CMK (cell line): ENCODE results near the gene ACYP2.
"Not testable (repeated sequence)": the region's sequence is repeated elsewhere in the genome, so short reads cannot be mapped to it uniquely, and the experiment has no call there.

Experiments used
- DNase-seq: peaks from one replicate; pipeline ENCODE4 v3.0.0-alpha.2; 2010; ENCODE audit warnings: low read depth

ACYP2 gene

DNA sequence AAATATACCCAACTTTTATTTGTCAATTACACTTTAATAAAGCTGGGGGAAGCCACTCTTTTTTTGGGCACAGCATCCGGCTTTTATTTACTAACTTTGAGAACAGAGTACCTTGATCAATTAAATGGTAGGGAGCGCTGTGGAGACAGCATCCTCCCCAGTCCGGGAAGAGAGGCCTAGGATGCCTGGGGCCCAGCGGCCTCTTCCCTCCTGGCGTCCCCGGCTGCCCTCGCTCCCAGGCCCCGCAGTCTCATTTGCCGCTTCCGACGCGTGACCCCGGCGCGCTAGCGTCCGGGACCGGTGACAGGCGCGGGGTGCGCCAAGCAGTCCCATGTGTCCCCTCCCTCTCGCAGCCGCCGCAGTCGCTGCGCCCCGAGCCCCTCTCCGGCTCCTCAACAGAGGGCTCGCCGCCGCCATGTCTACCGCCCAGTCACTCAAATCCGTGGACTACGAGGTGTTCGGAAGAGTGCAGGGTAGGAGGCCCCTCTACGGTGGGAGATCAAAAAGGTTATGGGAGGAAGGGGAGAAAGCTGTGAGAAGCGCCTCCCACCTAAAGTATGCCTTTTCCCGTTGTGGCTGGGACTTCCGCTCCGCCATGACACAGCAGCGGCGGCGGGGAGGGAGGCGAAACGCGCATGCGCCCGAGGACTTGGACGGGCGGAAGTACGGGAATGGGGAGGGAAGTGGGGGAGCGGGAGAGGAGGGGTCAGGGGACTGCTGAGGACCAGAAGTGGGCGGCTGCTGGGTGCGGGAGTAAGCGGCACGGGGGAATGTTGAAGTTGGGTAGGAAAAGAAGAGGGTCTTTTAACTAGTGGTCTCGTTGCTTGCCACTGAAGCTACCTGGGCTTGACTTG is at the start of gene ACYP2:
Gene ACYP2 (plus strand): TSS at position 332 of the 854 bp plus-strand sequence.
- DNase-seq = peak; percentile 97

- DNase-seq = no peak
Measured at GRCh38 chr2:54065891-54066290, 49.5 kb upstream of the ACYP2 start.

GRCh38 chr2:54067851-54068375 is 47.5 kb upstream of the ACYP2 start:
- DNase-seq = no peak

DNA sequence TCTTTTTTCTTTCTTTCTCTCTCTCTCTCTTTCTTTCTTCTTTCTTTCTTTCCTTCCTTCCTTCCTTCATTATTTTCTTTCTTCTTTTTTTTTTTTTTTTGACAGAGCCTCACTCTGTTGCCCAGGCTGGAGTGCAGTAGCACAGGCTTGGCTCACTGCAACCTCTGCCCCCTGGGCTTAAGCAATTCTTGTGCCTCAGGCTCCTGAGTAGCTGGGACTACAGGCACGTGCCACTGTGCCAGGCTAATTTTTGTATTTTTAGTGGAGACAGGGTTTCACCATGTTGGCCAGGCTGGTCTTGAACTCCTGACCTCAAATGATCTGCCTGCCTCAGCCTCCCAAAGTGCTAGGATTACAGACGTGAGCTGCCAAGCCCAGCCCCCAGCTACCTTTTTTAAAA is 42.9 kb upstream of the ACYP2 start:
- not testable (repeated sequence) for DNase-seq

- DNase-seq = no peak
Measured at GRCh38 chr2:54073796-54074195, 41.6 kb upstream of the ACYP2 start.

DNA sequence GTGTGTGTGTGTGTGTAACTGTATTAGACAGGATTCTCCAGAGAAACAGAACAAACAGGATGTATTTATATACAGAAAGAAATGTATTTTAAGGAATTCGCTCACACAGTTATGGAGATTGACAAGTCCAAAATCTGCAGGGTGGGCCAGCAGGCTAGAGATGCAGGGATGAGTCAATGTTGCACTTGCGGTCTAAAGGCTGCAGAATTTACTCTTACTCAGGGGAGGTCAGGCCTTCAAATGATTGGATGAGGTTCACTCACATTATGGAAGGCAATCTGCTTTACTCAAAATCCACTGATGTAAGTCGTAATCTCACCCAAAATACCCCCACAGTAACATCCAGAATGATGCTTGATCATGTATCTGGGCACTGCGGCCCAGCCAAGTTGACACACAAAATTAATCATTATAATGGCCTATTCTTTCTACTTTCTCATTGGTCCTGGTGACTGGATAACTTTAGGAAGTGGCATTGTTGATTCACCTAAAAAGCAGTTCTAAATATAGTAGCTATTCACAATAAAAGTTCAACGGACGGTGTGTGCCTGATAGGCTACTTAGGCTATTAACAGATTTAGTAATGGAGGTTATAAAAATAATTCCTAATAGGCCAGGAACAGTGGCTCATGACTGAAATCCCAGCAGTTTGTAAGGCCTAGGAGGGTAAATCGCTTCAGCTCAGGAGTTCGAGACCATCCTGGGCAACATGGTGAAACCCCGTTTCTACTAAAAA is 40.6 kb upstream of the ACYP2 start:
- no peak for DNase-seq

- DNase-seq = no peak
Measured at GRCh38 chr2:54076586-54076985, 38.8 kb upstream of the ACYP2 start.

DNA sequence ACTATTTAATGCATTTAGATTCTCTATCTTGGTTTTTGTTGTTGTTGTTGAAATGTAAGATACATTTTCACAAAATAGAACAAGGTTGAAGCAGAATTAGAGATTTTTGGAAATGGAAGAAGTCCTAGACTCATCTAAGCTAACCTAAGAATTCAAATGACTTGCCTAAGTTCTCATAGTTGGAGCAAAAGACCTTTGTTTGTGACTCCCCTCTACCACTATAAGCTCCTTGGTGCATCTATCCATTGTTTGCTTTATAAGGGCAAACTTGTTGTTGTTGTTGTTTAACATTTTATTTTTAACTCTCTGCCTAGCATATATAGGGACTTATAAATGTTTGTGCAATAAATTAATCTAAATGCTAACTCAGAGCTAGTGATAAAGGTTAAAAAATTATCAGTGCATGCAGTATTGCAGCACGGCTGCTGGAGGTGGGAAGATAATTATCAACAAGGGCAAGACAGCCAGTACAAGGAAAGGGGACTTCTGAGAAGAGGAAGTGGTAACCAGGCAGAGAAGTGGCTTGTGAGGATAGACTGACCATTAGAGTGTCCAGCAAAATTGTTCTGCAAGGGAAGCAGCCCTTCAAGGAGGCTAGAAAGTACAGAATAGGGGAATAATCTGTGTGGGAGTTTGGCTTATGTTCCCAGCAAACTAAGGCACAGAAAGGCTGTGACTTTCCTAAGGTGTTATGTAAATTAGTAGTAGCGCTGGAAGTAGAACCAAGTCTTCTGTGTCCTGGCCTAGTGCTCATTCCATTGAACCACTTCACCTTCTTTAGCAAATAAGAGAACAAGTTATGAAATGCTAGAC is 38.1 kb upstream of the ACYP2 start:
- peak; percentile 52 for DNase-seq

DNA sequence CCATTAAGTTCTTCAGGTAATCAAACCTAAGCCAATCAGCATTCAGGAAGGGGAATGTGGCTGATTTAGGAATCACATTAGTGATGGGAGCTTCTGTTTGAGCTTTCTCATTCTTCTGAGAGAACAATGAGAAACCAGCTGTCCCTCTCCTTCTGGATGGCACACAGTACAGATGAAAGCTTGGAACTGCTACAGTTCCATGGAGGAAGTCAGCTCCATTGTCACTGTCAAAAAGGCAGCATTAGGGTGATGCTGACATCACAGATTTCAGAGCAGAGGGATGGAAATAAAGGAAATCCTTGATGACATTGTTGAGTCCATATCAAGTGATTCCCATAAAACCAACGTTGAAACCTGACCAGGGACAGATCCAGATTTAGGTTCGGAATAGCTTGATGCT is 36.1 kb upstream of the ACYP2 start:
- no peak for DNase-seq

DNA sequence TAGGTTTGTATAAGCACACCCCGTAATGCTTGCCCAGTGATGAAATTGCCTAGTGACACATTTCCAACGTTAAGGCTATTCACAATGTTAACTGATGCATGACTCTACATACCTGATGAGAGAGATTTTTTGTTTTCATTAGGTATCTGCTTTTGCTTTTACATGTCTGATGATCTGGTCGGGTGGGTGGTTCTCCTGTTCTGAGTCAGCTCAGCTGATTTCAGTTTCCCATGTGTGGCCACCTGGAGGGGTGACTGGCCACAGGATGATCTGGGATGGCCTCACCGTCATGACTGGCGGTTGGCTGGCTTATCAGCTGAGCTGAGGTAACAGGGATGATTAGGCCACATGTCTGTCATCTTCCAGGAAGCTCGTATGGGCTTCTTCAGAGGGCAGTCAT is 33.8 kb upstream of the ACYP2 start:
- no peak for DNase-seq

- no peak for DNase-seq
Measured at GRCh38 chr2:54083021-54083420, 32.4 kb upstream of the ACYP2 start.

DNA sequence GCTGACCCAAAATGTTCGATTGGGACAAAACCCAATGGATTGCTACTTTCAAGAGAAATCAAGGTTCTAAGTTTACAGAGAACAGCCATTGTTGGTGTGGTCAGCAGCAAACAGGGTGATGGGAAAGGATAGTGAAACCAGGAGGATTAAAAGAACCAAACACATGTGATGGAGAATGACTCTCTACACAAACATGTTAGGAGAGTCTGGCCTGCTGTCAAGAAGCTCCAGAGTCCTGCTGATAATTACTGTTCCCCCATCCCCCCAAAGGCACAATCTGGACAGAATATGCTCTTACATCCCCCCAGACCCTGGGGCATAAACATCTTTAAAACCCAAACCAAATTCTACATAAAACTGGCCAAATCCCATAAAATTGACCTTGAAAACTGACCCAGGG is 32.0 kb upstream of the ACYP2 start:
- DNase-seq = no peak

GRCh38 chr2:54084600-54084999 is 30.8 kb upstream of the ACYP2 start:
- DNase-seq = no peak

DNA sequence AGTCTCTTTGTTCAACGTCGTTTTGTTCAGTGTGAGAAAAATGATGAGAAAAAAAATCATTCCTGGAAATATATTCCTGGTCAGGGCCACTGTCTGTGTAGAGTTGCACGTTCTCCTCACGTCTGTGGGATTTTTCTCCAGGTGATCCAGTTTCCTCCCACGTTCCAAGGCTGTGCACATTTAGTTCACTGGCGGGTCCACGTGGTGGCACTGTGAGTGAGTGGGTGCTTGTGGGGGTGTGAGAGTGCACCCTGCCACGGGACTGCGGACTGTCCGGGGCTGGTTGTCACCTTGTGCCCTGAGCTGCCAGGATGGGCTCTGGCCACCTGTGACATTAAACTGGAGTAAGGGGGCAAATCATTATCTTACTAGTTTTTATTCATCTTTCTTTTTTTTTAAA is 30.3 kb upstream of the ACYP2 start:
- no peak for DNase-seq

DNA sequence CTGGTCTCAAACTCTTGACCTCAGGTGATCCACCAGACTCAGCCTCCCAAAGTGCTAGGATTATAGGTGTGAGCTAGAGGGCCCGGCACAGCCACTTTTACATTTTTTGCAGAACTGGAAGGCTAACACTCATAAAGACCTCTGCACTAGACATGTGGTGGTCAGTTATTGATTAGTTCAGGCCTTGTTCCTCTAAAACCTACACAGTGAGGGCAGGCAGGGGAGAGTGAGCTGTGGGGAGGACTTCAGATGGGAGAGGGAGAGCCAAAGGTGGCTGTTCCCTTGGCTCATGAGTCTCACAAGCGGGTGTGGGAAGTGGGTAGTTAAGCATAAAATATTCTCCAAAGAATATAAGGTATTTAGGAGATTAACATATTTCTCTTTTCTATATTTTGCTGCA is 29.3 kb upstream of the ACYP2 start:
- no peak for DNase-seq

DNA sequence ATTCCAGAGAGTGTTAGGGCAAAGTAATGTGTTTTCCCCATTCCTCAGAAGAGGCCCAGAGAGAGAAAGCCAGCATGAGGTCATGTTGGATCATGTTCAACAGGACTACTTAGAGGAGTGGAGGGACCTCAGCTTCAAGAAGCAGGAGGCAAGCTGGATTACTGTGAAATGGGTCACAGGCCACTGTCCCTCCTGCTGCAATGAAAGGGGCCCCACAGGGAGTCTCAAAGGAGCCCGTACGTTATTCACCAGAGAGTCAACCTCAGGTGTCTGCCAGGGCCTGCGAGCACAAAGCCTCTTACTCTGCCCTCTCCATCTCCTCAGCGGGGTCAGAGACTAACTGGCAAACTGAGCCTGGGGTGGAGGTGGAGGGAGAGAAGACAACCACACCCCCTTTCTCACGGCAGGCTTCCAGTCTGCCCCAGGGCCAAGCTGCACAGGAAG is 27.2 kb upstream of the ACYP2 start:
- no peak for DNase-seq

GRCh38 chr2:54088719-54089118 is 26.7 kb upstream of the ACYP2 start:
- no peak for DNase-seq

DNA sequence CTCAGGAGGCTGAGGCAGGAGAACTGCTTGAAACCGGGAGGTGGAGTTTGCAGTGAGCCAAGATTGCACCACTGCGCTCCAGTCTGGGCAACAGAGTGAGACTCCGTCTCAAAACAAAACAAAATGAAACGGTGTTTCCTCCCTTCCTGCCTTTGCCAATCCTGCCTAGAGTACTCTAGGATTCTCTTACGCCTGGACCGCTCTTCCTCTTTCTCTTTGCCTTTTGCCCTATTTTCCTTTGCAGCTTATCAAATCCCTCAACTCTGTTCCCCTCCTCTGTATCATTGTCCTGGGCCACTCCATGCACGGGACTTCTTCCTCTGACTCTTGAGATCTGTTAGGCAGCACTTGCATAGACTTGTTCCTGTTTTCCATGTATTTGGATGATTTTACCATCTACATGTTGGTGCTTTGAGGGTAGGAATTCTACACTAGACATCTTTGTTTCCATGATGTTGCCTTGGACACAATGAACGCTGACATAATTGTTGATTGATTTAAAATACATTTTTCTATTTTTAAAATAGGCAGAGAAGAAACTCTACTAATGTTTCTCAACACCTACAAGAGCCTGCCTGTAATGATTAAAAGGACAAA is 24.8 kb upstream of the ACYP2 start:
- DNase-seq = no peak

GRCh38 chr2:54092940-54093339 is 22.5 kb upstream of the ACYP2 start:
- DNase-seq = no peak

DNA sequence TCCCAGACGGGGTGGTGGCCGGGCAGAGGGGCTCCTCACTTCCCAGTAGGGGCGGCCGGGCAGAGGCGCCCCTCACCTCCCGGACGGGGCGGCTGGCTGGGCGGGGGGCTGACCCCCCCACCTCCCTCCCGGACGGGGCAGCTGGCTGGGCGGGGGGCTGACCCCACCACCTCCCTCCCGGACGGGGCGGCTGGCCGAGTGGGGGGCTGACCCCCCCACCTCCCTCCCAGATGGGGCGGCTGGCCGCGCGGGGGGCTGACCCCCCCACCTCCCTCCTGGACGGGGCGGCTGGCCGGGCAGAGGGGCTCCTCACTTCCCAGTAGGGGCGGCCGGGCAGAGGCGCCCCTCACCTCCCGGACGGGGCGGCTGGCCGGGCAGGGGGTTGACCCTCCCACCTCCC is 20.0 kb upstream of the ACYP2 start:
- DNase-seq = not testable (repeated sequence)

DNA sequence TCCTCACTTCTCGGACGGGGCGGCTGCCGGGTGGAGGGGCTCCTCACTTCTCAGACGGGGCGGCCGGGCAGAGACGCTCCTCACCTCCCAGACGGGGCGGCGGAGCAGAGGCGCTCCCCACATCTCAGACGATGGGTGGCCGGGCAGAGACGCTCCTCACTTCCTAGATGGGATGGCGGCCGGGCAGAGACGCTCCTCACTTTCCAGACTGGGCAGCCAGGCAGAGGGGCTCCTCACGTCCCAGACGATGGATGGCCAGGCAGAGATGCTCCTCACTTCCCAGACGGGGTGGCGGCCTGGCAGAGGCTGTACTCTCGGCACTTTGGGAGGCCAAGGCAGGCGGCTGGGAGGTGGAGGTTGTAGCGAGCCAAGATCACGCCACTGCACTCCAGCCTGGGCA is 19.3 kb upstream of the ACYP2 start:
- DNase-seq = not testable (repeated sequence)

GRCh38 chr2:54097124-54097523 is 18.3 kb upstream of the ACYP2 start:
- DNase-seq = no peak
